HG03108 (cell line): Measurements from ENCODE around the gene AP3B2.
"Not testable (repeated sequence)": the region's sequence is repeated elsewhere in the genome, so short reads cannot be mapped to it uniquely, and the experiment has no call there.

Experiments
- ATAC-seq: cut with Tn5 transposase; IDR thresholded peaks from one replicate; pipeline ENCODE4 v1.9.1; 2021; ENCODE audit warnings: moderate library complexity; ENCODE audit not compliant: unreplicated experiment

AP3B2 gene

GRCh38 chr15:82649226-82649999 lies 60.3 kb downstream of the AP3B2 start:
- ATAC-seq, result no peak

GRCh38 chr15:82648257-82649103 lies 61.2 kb downstream of the AP3B2 start:
- ATAC-seq, result no peak

- ATAC-seq, result no peak
These were observed 61.8 kb downstream of the AP3B2 start for GRCh38 chr15:82647835-82648256.

- ATAC-seq, result no peak
These were observed 62.4 kb downstream of the AP3B2 start, which contains the start of gene CPEB1 for GRCh38 chr15:82647045-82647834. CPEB1 (minus strand) TSS chr15:82647363; CDS start chr15:82628459, 18,904 bp downstream.

- no peak for ATAC-seq
These were observed 63.2 kb downstream of the AP3B2 start for GRCh38 chr15:82646250-82647044.

GRCh38 chr15:82644967-82645852 lies 64.5 kb downstream of the AP3B2 start:
- not testable (repeated sequence) for ATAC-seq

GRCh38 chr15:82643992-82644391 lies 65.7 kb downstream of the AP3B2 start:
- no peak for ATAC-seq

- no peak for ATAC-seq
These were observed 67.0 kb downstream of the AP3B2 start for GRCh38 chr15:82642656-82643055.

- no peak for ATAC-seq
These were observed 68.4 kb downstream of the AP3B2 start for GRCh38 chr15:82641129-82641798.

GRCh38 chr15:82640672-82641071 lies 69.0 kb downstream of the AP3B2 start:
- ATAC-seq, result no peak

GRCh38 chr15:82635798-82636197 lies 73.9 kb downstream of the AP3B2 start:
- no peak for ATAC-seq

- no peak for ATAC-seq
These were observed 79.6 kb downstream of the AP3B2 start for GRCh38 chr15:82630033-82630432.

GRCh38 chr15:82625136-82625535 lies 84.5 kb downstream of the AP3B2 start:
- no peak for ATAC-seq

- ATAC-seq, result no peak
These were observed 85.2 kb downstream of the AP3B2 start for GRCh38 chr15:82624438-82624837.

GRCh38 chr15:82624008-82624407 lies 85.7 kb downstream of the AP3B2 start:
- ATAC-seq, result no peak

GRCh38 chr15:82621970-82622369 lies 87.7 kb downstream of the AP3B2 start:
- no peak for ATAC-seq

GRCh38 chr15:82613747-82614146 lies 95.9 kb downstream of the AP3B2 start:
- ATAC-seq, result no peak

- no peak for ATAC-seq
These were observed 98.3 kb downstream of the AP3B2 start for GRCh38 chr15:82611348-82611747.
